CD4-positive, alpha-beta T cell treated with Interleukin-6 for 4 hours (primary cell): ENCODE measurements around the gene GSE1.

Source experiments
- DNase-seq: peaks from one replicate; pipeline ENCODE4 v3.0.0-alpha.2; 2020; ENCODE audit warnings: mixed read lengths

GSE1 gene

GRCh38 chr16:85621698-85622428 lies 8.7 kb downstream of the GSE1 start:
- no peak for DNase-seq

- no peak for DNase-seq
Measured at GRCh38 chr16:85622683-85623082, 9.6 kb downstream of the GSE1 start.

GRCh38 chr16:85623250-85623649 lies 10.1 kb downstream of the GSE1 start:
- DNase-seq, result no peak

GRCh38 chr16:85623997-85624601 lies 11.0 kb downstream of the GSE1 start:
- no peak for DNase-seq

- no peak for DNase-seq
Measured at GRCh38 chr16:85624646-85625045, 11.5 kb downstream of the GSE1 start.

- no peak for DNase-seq
Measured at GRCh38 chr16:85625053-85625452, 11.9 kb downstream of the GSE1 start.

GRCh38 chr16:85625485-85626117 lies 12.5 kb downstream of the GSE1 start:
- DNase-seq, result no peak

- DNase-seq, result no peak
Measured at GRCh38 chr16:85626191-85626981, 13.3 kb downstream of the GSE1 start.

- DNase-seq, result peak; percentile 9
Measured at GRCh38 chr16:85627089-85627488, 14.0 kb downstream of the GSE1 start.

- no peak for DNase-seq
Measured at GRCh38 chr16:85627526-85628264, 14.6 kb downstream of the GSE1 start.

GRCh38 chr16:85628265-85628556 lies 15.1 kb downstream of the GSE1 start:
- DNase-seq, result no peak

- DNase-seq, result no peak
Measured at GRCh38 chr16:85628645-85629044, 15.5 kb downstream of the GSE1 start.

GRCh38 chr16:85629326-85629725 lies 16.2 kb downstream of the GSE1 start:
- DNase-seq, result no peak

- DNase-seq, result no peak
Measured at GRCh38 chr16:85629853-85630252, 16.7 kb downstream of the GSE1 start.

- DNase-seq, result no peak
Measured at GRCh38 chr16:85631230-85631629, 18.1 kb downstream of the GSE1 start.

- DNase-seq, result no peak
Measured at GRCh38 chr16:85631802-85632393, 18.8 kb downstream of the GSE1 start.

- DNase-seq, result no peak
Measured at GRCh38 chr16:85632709-85633437, 19.8 kb downstream of the GSE1 start.

GRCh38 chr16:85633438-85633743 lies 20.3 kb downstream of the GSE1 start:
- no peak for DNase-seq

GRCh38 chr16:85633888-85634287 lies 20.8 kb downstream of the GSE1 start:
- no peak for DNase-seq

GRCh38 chr16:85634747-85635544 lies 21.8 kb downstream of the GSE1 start:
- no peak for DNase-seq

GRCh38 chr16:85635545-85636140 lies 22.5 kb downstream of the GSE1 start:
- DNase-seq, result no peak
